Endothelial cell of umbilical vein (primary cell): ENCODE data around the gene USP6NL. TPM values are rescaled to one million over a fixed set of nuclear protein-coding genes. Genes with fewer than 3 reads are reported as not detected.

Experiments
- BruUV-seq: library from RNA; stranded (reverse); fragments of 400-500 nt; replicated peaks from 2 replicates; lab custom pipeline; 2021; lab: Mats Ljungman, UMichigan
- CTCF ChIA-PET: fragments of 300-600, 350-600 bp; sonication (Branson Sonifier 250); formaldehyde crosslinking; loops from one replicate; lab custom pipeline; 2021; ENCODE audit warnings: antibody characterized with exemption, inconsistent platforms; lab: Charles Lee
- POLR2A ChIA-PET: fragments of 300-600, 350-600 bp; sonication (Branson Sonifier 250); formaldehyde crosslinking; loops from one replicate; lab custom pipeline; 2021; ENCODE audit warnings: antibody characterized with exemption, inconsistent platforms; lab: Charles Lee
- DNase-seq: peaks from one replicate; pipeline ENCODE4 v3.0.0-alpha.2; 2011; ENCODE audit warnings: low read depth, low spot score
- FAIRE-seq: peaks from 2 replicates; lab custom pipeline; 2011; peaks lifted over from hg19 to GRCh38; lab: Jason Lieb, UNC
- H2AFZ ChIP-seq: 2 replicates; pipeline ENCODE4 v1.6.0; 2012; ENCODE audit warnings: low read depth, low read length, control low read depth, inconsistent platforms
- H3K27ac ChIP-seq: 2 replicates; pipeline ENCODE4 v1.5.1; 2011; ENCODE audit warnings: low read depth, mild to moderate bottlenecking, control low read depth, low read length, moderate library complexity; ENCODE audit not compliant: insufficient read depth
- H3K27me3 ChIP-seq, 2 experiments: 2 replicates each; pipeline versions ENCODE4 v1.6.0 to v1.6.1; 2011; ENCODE audit warnings: low read length in 2 of 2, mixed read lengths in 1 of 2; ENCODE audit not compliant: control insufficient read depth in 2 of 2, insufficient read depth in 2 of 2
- H3K36me3 ChIP-seq, 2 experiments: 2 replicates in 1 of 2; 3 replicates in 1 of 2; pipeline ENCODE4 v1.5.1; 2011; ENCODE audit warnings: low read length in 2 of 2, mild to moderate bottlenecking in 1 of 2, moderate library complexity in 1 of 2; ENCODE audit not compliant: control insufficient read depth in 2 of 2, insufficient read depth in 2 of 2; ENCODE audit errors: extremely low read depth in 1 of 2
- H3K4me1 ChIP-seq: 3 replicates; pipeline ENCODE4 v1.5.1; 2011; ENCODE audit warnings: mild to moderate bottlenecking, low read length; ENCODE audit not compliant: control insufficient read depth, insufficient read depth; ENCODE audit errors: extremely low read depth
- H3K4me2 ChIP-seq: 2 replicates; pipeline ENCODE4 v1.6.1; 2011; ENCODE audit warnings: low read length, control low read depth, mixed read lengths; ENCODE audit not compliant: insufficient read depth
- H3K4me3 ChIP-seq, 3 experiments: fragments of 200-600 bp in 1 of 3; sonication (generic), shearing (Covaris generic) in 1 of 3; replicated peaks in 1 of 3; 2 replicates each; pipeline ENCODE4 v1.5.1; 2011 to 2016; ENCODE audit warnings: control low read depth in 3 of 3, low read length in 3 of 3, mild to moderate bottlenecking in 2 of 3, inconsistent platforms in 1 of 3, low read depth in 1 of 3, moderate library complexity in 1 of 3; ENCODE audit not compliant: insufficient read depth in 1 of 3
- H3K79me2 ChIP-seq: 2 replicates; pipeline ENCODE4 v1.6.0; 2012; ENCODE audit warnings: low read length, inconsistent platforms; ENCODE audit not compliant: control insufficient read depth, insufficient read depth
- H3K9ac ChIP-seq: replicated peaks from 2 replicates; pipeline ENCODE3; 2011; ENCODE audit warnings: low read length, control low read depth; ENCODE audit not compliant: insufficient read depth; ENCODE audit errors: extremely low read depth
- H3K9me1 ChIP-seq: replicated peaks from 3 replicates; pipeline ENCODE4 v1.6.0; 2011; ENCODE audit warnings: mild to moderate bottlenecking, low read length; ENCODE audit not compliant: control insufficient read depth, insufficient read depth; ENCODE audit errors: extremely low read depth
- H3K9me3 ChIP-seq: replicated peaks from 2 replicates; pipeline ENCODE4 v1.5.1; 2012; ENCODE audit warnings: low read length, inconsistent platforms; ENCODE audit not compliant: control insufficient read depth, insufficient read depth
- H4K20me1 ChIP-seq: replicated peaks from 2 replicates; pipeline ENCODE3; 2011; ENCODE audit warnings: mild to moderate bottlenecking, low read length; ENCODE audit not compliant: control insufficient read depth, insufficient read depth; ENCODE audit errors: extremely low read depth
- CTCF ChIP-seq, 2 donors: IDR thresholded peaks; 1 replicate in 1 of 2; 2 replicates in 1 of 2; pipeline ENCODE4 v1.5.1; 2011; ENCODE audit warnings: low read length in 2 of 2, mild to moderate bottlenecking in 2 of 2, moderate library complexity in 2 of 2, control low read depth in 1 of 2, inconsistent platforms in 1 of 2, low read depth in 1 of 2; ENCODE audit not compliant: insufficient read depth in 1 of 2; ENCODE audit errors: extremely low read depth in 1 of 2
- EZH2 ChIP-seq: IDR thresholded peaks from 2 replicates; pipeline ENCODE4 v1.6.1; 2012; ENCODE audit warnings: borderline replicate concordance, low read depth, mild to moderate bottlenecking, moderate library complexity, low read length, inconsistent platforms; ENCODE audit not compliant: severe bottlenecking
- FOS ChIP-seq: IDR thresholded peaks from 2 replicates; pipeline ENCODE4 v1.6.1; 2011; ENCODE audit warnings: mild to moderate bottlenecking, low read length, moderate library complexity, borderline replicate concordance; ENCODE audit not compliant: insufficient read depth
- GATA2 ChIP-seq: IDR thresholded peaks from 2 replicates; pipeline ENCODE4 v1.7.0; 2011; ENCODE audit warnings: low read depth, mild to moderate bottlenecking, moderate library complexity, mixed read lengths, low read length; ENCODE audit not compliant: insufficient read length, insufficient read depth
- JUN ChIP-seq: IDR thresholded peaks from 2 replicates; pipeline ENCODE4 v1.6.1; 2011; ENCODE audit warnings: borderline replicate concordance, low read depth; ENCODE audit not compliant: insufficient read length, insufficient read depth
- MAX ChIP-seq: IDR thresholded peaks from 2 replicates; pipeline ENCODE4 v1.6.1; 2011; ENCODE audit not compliant: insufficient read depth, insufficient read length
- MYC ChIP-seq: IDR thresholded peaks from one replicate; pipeline ENCODE4 v1.6.1; 2011; ENCODE audit warnings: mild to moderate bottlenecking, low read depth, low read length
- POLR2A ChIP-seq: IDR thresholded peaks from 2 replicates; pipeline ENCODE4 v1.6.1; 2012; ENCODE audit warnings: low read depth, mild to moderate bottlenecking, control low read depth, low read length
- POLR2AphosphoS5 ChIP-seq: IDR thresholded peaks from 2 replicates; pipeline ENCODE4 v1.6.1; 2012; ENCODE audit warnings: low read depth, mild to moderate bottlenecking, control low read depth, low read length, moderate library complexity; ENCODE audit not compliant: insufficient read depth
- dilution Hi-C: fragments of 300-500 bp; cut with MboI; formaldehyde crosslinking; loops from one replicate; pipeline ENCODE4 v1.15.0; 2019; ENCODE audit warnings: low sequenced_read_pairs; ENCODE audit not compliant: extremely low pct_ligation_motif_present
- intact Hi-C: fragments of 100-400 bp; cut with micrococcal nuclease; formaldehyde crosslinking; loops from one replicate; pipeline ENCODE4 v1.10.0; 2022
- polyA plus RNA-seq, 4 experiments: library from polyadenylated mRNA; depleted of rRNA in 3 of 4; stranded (reverse) in 3 of 4; unstranded in 1 of 4; fragments of >200 nt; gene quantifications; 2 replicates each; pipeline versions ENCODE4 v1.2.1 to v1.2.3, GENCODE V29; 2011 to 2012; ENCODE audit warnings: missing spikeins in 1 of 4
- total RNA-seq: library from RNA; stranded (reverse); gene quantifications from 2 replicates; pipeline ENCODE4 v1.2.3, GENCODE V29; 2021

USP6NL gene
- total and polyA plus RNA-seq, 2 donors (not counting 3 experiments of a cell fraction or from before 2014, with no cell fraction given): 13.5 to 29.2 TPM

GRCh38 chr10:11416974-11417373, 194.5 kb downstream of the USP6NL start:
- no TSS peak for BruUV-seq
- DNase-seq (no peak), FAIRE-seq (no peak)
- ChIA-PET CTCF (no interaction called here), POLR2A (no interaction called here)
- H3K4me2 ChIP-seq: no peak overlapping the region
- TF ChIP-seq POLR2AphosphoS5: no peak
- no peak for TF ChIP-seq POLR2A
- no peak for TF ChIP-seq MYC
- no peak for TF ChIP-seq CTCF (IDR thresholded peaks at IDR 0.05; ENCODE audit: extremely low read depth in 1 of 2, insufficient read depth in 1 of 2, low read depth in 1 of 2, low read length in 2 of 2)
- TF ChIP-seq FOS: no peak
- TF ChIP-seq JUN: no peak
- no peak for TF ChIP-seq MAX
- TF ChIP-seq EZH2: no peak
- no peak for TF ChIP-seq GATA2
- intact Hi-C loops (no loop called here), dilution Hi-C loops (no loop called here)
- peaks cover 2% of the 10 kb centered on the region in 2 experiments for H3K27me3 ChIP-seq
- H2AFZ ChIP-seq: no peak overlapping the region
- no peaks in the 10 kb centered on the region for H3K36me3 ChIP-seq
- no peak overlapping the region for H3K4me3 ChIP-seq
- no peaks in the 10 kb centered on the region for H3K4me1 ChIP-seq
- H3K9me1 ChIP-seq: no peaks in the 10 kb centered on the region
- no peaks in the 10 kb centered on the region for H4K20me1 ChIP-seq
- H3K27ac ChIP-seq: no peak overlapping the region
- H3K9ac ChIP-seq: no peak overlapping the region
- no peaks in the 10 kb centered on the region for H3K79me2 ChIP-seq
- H3K9me3 ChIP-seq: no peaks in the 10 kb centered on the region
